Adipocyte (in vitro differentiated cells): Measurements from ENCODE around the gene JKAMP.

Experiments used
- DNase-seq: peaks from one replicate; pipeline ENCODE4 v3.0.0-alpha.2; 2015; ENCODE audit warnings: low read depth
- H3K27me3 ChIP-seq: replicated peaks from 2 replicates; pipeline ENCODE4 v1.7.0; 2013; ENCODE audit warnings: mild to moderate bottlenecking, low read length, moderate library complexity; ENCODE audit not compliant: control insufficient read depth, insufficient read depth
- H3K36me3 ChIP-seq: 2 replicates; pipeline ENCODE4 v1.7.0; 2013; ENCODE audit warnings: low read length, mild to moderate bottlenecking, moderate library complexity; ENCODE audit not compliant: control insufficient read depth, insufficient read depth, severe bottlenecking
- H3K4me1 ChIP-seq: 2 replicates; pipeline ENCODE4 v1.7.0; 2013; ENCODE audit warnings: mild to moderate bottlenecking, low read length, moderate library complexity; ENCODE audit not compliant: control insufficient read depth, insufficient read depth
- H3K4me3 ChIP-seq: 2 replicates; pipeline ENCODE4 v1.7.0; 2013; ENCODE audit warnings: mild to moderate bottlenecking, low read length, moderate library complexity
- H3K9ac ChIP-seq: 2 replicates; pipeline ENCODE4 v1.7.0; 2013; ENCODE audit warnings: mild to moderate bottlenecking, low read length, moderate library complexity
- H3K9me3 ChIP-seq: 2 replicates; pipeline ENCODE4 v1.7.0; 2013; ENCODE audit warnings: mild to moderate bottlenecking, low read length, moderate library complexity; ENCODE audit not compliant: control insufficient read depth

The JKAMP gene

DNA sequence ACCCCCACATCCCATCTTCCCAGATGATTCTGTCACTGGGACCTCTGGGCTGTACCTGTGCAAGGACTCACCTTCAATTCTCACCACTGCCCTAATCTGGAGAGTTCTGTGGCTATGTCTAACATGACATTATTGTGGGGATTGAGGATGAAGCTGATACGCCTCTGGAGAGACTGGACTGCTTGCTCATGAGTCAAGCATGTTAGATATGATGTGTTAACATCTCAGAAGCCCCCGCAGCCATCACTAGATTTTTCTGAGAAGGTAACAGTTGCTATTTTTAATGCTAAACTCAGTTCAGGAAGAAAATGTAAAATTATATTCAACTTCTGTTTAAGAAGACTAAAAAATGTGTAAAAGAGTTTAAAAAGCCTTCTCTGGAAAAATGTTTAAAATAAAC is 25.7 kb downstream of the JKAMP start:
- DNase-seq = no peak
- H3K9me3 ChIP-seq = no peaks in the 10 kb centered on the region
- no peak overlapping the region for H3K9ac ChIP-seq
- no peaks in the 10 kb centered on the region for H3K36me3 ChIP-seq
- H3K4me1 ChIP-seq = no peaks in the 10 kb centered on the region
- H3K4me3 ChIP-seq = no peak overlapping the region
- H3K27me3 ChIP-seq = no peaks in the 10 kb centered on the region

DNA sequence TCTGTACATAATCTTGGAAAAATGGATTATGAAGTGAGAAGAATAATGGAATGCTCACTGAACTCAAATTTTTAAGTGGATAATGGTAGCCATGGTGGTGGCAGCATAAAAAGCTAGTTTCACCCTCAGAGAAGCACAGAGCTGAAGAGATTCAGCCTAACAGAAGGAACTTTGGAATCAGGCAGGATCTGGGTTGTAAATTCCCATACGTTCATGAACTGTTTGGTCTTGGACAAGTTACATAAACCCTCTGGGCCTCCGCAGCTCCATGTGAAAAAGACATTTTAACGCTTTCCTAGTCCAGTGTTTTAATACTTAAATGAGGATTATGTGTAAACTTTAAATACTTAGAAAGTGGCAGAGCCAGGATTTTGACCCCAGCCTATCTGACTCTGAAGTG is 26.6 kb downstream of the JKAMP start:
- no peaks in the 10 kb centered on the region for H3K27me3 ChIP-seq
- H3K4me1 ChIP-seq = no peaks in the 10 kb centered on the region

DNA sequence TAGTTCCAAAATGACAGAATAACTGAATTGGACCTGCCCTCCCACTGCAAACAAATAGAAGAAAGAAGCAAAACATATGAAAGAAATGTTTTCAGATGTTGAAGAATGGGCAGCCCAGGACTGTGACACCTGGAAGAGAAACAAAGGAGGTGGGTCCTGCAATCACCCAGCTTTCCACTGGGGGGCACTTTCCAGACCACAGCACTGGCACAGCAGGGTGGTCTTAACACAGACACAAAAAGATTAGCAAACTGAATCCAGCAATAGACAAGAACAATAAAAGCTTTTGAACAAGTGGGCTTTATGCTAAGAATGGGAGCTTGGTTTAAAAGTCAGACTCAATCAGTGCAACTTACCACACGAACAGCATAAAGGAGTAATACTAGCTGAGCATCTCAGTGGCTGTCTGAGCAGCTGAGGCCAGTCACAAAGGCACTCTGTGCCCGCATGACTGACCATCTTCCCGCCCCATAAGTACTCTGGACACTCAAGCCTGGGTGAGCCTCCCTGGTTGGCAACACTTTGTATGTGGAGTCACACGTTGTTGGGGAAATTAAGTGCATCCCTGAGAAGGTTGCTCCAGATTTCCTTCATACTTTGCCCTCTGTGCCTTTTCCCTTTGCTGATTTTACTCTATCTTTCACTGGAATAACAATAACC is 27.7 kb downstream of the JKAMP start:
- Histone ChIP-seq H3K9ac (no peak overlapping the region), H3K9me3 (no peaks in the 10 kb centered on the region), H3K27me3 (no peaks in the 10 kb centered on the region), H3K4me3 (no peak overlapping the region), H3K36me3 (no peaks in the 10 kb centered on the region), H3K4me1 (no peaks in the 10 kb centered on the region)
- no peak for DNase-seq

More for the DNA sequence above, 26.6 kb downstream of the JKAMP start:
- no peaks in the 10 kb centered on the region for H3K36me3 ChIP-seq
- H3K4me3 ChIP-seq = no peak overlapping the region
- DNase-seq = no peak
- H3K9me3 ChIP-seq = no peaks in the 10 kb centered on the region
- H3K9ac ChIP-seq = no peak overlapping the region

DNA sequence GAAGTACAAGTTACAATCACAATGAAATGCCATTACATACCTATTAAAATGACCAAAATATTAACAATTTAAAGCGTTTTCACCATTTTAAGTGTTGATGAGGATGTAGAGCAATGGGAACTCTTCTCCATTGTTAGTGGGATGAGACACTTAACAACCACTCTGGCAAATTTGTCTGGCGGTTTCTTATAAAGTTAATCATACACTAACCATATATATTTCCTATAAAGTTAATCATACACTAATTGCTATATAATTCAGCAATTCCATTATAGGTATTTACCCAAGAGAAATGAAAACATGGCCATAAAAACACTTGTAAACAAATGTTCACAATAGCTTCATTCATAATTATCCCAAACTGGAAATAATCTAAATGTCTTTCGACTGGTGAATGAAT is 35.9 kb downstream of the JKAMP start:
- H3K36me3 ChIP-seq = no peaks in the 10 kb centered on the region
- no peak overlapping the region for H3K4me3 ChIP-seq
- DNase-seq = no peak
- no peaks in the 10 kb centered on the region for H3K27me3 ChIP-seq
- no peaks in the 10 kb centered on the region for H3K9me3 ChIP-seq
- no peaks in the 10 kb centered on the region for H3K4me1 ChIP-seq
- no peak overlapping the region for H3K9ac ChIP-seq

DNA sequence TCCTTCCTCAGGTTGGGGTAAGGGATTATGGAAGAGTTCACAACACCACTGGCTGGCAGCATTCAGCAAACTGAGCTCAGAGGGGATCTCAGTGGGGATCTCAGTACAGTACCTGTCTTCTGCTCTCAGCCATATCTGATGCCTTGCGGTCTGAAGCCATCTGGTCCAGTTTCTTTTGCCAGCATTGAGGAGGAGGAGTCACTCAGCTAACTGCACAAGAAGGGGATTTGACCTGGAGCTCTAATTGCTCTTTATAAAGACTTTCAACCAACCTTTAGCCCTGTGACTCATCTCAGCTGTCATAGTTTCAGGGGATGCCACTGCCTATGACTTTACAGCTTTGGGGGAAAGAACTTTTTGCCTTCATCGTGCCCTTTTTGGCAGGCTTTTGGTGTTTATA is 44.9 kb downstream of the JKAMP start:
- H3K9ac ChIP-seq = no peak overlapping the region
- peaks cover 8% of the 10 kb centered on the region for H3K9me3 ChIP-seq
- H3K4me1 ChIP-seq = no peaks in the 10 kb centered on the region
- no peak for DNase-seq
- H3K27me3 ChIP-seq = no peaks in the 10 kb centered on the region
- H3K4me3 ChIP-seq = no peak overlapping the region
- H3K36me3 ChIP-seq = no peaks in the 10 kb centered on the region

GRCh38 chr14:59530349-59530748 is 46.0 kb downstream of the JKAMP start:
- no peaks in the 10 kb centered on the region for H3K36me3 ChIP-seq
- peaks cover 8% of the 10 kb centered on the region for H3K9me3 ChIP-seq
- no peak overlapping the region for H3K4me3 ChIP-seq
- H3K9ac ChIP-seq = no peak overlapping the region
- no peak for DNase-seq
- no peaks in the 10 kb centered on the region for H3K4me1 ChIP-seq
- H3K27me3 ChIP-seq = no peaks in the 10 kb centered on the region

DNA sequence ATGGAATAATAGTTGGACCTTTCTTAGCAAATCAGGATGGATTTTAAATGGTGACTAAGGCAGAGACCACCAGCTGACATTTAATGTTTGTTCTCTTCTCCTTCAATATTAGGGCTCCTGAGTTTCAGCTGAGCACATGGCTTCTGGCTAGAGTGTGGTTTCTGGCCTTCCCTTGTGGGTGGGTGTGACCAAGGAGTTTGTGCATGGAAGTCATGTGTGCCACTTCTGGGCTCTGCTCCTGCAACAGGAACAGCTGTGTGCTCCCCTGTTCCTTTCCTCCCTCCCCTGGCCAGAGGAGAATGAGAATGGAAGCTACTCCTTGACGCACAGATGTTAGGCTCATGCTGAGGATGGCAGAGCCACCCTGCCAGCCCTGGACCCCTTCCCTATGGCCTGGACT is 48.1 kb downstream of the JKAMP start:
- Histone ChIP-seq H3K9me3 (peaks cover 8% of the 10 kb centered on the region), H3K36me3 (no peaks in the 10 kb centered on the region)
- DNase-seq = no peak

GRCh38 chr14:59534361-59534987 is 50.2 kb downstream of the JKAMP start:
- H3K4me1 ChIP-seq = no peaks in the 10 kb centered on the region
- no peak for DNase-seq
- no peaks in the 10 kb centered on the region for H3K36me3 ChIP-seq

More for the DNA sequence above, 48.1 kb downstream of the JKAMP start:
- no peaks in the 10 kb centered on the region for H3K4me1 ChIP-seq
- H3K9ac ChIP-seq = no peak overlapping the region
- peaks cover 4% of the 10 kb centered on the region for H3K27me3 ChIP-seq
- no peak overlapping the region for H3K4me3 ChIP-seq

GRCh38 chr14:59537476-59537875 is 53.2 kb downstream of the JKAMP start:
- Histone ChIP-seq H3K36me3 (no peaks in the 10 kb centered on the region), H3K9ac (no peak overlapping the region), H3K9me3 (no peaks in the 10 kb centered on the region), H3K27me3 (peaks cover 4% of the 10 kb centered on the region), H3K4me1 (no peaks in the 10 kb centered on the region), H3K4me3 (no peak overlapping the region)
- DNase-seq = no peak

More at GRCh38 chr14:59534361-59534987, 50.2 kb downstream of the JKAMP start:
- Histone ChIP-seq H3K27me3 (peaks cover 4% of the 10 kb centered on the region), H3K4me3 (no peak overlapping the region), H3K9ac (no peak overlapping the region), H3K9me3 (no peaks in the 10 kb centered on the region)

DNA sequence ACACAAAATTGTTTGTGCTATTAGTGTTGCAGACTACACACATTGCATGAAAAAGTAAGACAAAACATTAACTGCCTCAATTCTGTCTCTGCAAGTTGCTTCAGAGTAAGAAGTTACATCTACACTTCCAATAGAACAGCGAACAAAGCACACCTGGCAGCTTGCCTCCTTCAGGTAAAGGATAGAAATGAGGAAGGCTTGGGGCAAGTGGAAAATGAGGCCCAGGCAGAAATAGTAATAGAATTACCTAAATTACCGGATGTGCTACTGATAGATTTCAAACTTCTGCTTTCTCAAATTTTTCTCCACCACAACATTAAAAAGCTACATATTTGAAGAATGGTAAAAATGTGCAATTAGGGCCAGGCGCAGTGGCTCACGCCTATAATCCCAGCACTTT is 54.6 kb downstream of the JKAMP start:
- DNase-seq = no peak
- Histone ChIP-seq H3K9ac (no peak overlapping the region), H3K36me3 (no peaks in the 10 kb centered on the region), H3K4me3 (no peak overlapping the region), H3K9me3 (no peaks in the 10 kb centered on the region), H3K4me1 (no peaks in the 10 kb centered on the region), H3K27me3 (peaks cover 4% of the 10 kb centered on the region)

DNA sequence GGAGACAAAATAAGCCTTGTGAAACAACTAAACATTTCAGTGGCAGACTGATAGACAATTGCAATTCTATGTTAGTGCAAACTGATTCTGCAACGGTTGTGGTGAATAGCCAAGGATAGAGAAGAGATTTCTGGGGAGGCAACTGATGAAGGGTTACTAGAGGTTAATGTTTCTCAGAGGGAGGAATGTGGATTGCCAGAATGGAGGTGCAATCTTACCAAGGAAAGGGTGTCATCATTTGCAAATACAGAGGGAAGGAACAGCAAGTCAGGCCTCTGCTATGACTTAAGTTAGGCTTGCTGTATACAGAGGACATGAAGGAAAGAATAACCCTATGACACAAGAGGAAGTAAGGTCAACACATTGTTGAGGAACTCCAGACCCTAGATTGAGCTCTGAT is 56.5 kb downstream of the JKAMP start:
- Histone ChIP-seq H3K27me3 (peaks cover under 1% of the 10 kb centered on the region), H3K4me3 (no peak overlapping the region), H3K4me1 (no peaks in the 10 kb centered on the region), H3K9me3 (no peaks in the 10 kb centered on the region), H3K9ac (no peak overlapping the region), H3K36me3 (no peaks in the 10 kb centered on the region)
- DNase-seq = no peak

DNA sequence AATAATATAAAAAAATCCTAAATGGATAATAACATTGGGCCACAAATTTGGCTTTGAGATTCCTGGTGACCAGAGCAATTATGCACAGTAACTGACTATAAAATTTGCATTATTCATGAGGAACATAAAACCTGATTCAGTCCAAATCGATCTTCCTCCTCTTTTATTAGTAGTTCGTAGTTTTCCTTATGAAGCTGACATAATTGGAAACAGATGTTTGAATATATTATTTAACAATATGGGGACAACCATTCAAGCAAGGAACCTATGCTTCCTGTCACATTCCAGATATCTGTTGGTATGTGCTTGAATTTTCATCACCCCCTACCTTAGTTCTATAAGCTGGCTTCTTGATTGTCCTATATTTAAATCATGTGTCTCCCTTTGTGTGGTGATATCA is 57.4 kb downstream of the JKAMP start:
- Histone ChIP-seq H3K9me3 (no peaks in the 10 kb centered on the region), H3K27me3 (no peaks in the 10 kb centered on the region), H3K9ac (no peak overlapping the region), H3K36me3 (no peaks in the 10 kb centered on the region), H3K4me3 (no peak overlapping the region), H3K4me1 (no peaks in the 10 kb centered on the region)
- DNase-seq = no peak
